22Rv1 (cell line): ENCODE data around the gene SPDYE18.
"Not testable (repeated sequence)": the region's sequence is repeated elsewhere in the genome, so short reads cannot be mapped to it uniquely, and the experiment has no call there.

Experiments
- ZFX ChIP-seq: fragments of 450-650 bp; IDR thresholded peaks from 2 replicates; pipeline ENCODE4 v1.6.1; 2017; ENCODE audit warnings: antibody characterized with exemption, borderline replicate concordance
- TF ChIP-seq, protein P1 (sequence below): fragments of 450-650 bp; IDR thresholded peaks from 2 replicates; pipeline ENCODE4 v1.5.1; 2017; ENCODE audit warnings: mild to moderate bottlenecking

GRCh38 chr7:77102671-77103070 lies 40.3 kb upstream of the SPDYE18 start:
- TF ChIP-seq, protein P1, sequence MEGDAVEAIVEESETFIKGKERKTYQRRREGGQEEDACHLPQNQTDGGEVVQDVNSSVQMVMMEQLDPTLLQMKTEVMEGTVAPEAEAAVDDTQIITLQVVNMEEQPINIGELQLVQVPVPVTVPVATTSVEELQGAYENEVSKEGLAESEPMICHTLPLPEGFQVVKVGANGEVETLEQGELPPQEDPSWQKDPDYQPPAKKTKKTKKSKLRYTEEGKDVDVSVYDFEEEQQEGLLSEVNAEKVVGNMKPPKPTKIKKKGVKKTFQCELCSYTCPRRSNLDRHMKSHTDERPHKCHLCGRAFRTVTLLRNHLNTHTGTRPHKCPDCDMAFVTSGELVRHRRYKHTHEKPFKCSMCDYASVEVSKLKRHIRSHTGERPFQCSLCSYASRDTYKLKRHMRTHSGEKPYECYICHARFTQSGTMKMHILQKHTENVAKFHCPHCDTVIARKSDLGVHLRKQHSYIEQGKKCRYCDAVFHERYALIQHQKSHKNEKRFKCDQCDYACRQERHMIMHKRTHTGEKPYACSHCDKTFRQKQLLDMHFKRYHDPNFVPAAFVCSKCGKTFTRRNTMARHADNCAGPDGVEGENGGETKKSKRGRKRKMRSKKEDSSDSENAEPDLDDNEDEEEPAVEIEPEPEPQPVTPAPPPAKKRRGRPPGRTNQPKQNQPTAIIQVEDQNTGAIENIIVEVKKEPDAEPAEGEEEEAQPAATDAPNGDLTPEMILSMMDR: not testable (repeated sequence)
- not testable (repeated sequence) for TF ChIP-seq ZFX
